ENCODE data around the gene SYS1.

- peak; percentile 89 to 92 (median 91) for TF ChIP-seq POLR2AphosphoS5 (IDR thresholded peaks at IDR 0.05)
- peak; percentile 88 for TF ChIP-seq POLR2A (IDR thresholded peaks at IDR 0.05)
Observed at GRCh38 chr20:45415822-45416637, 53.1 kb downstream of the SYS1 start, which contains the start of gene PIGT.

Measured in breast epithelium (tissue), 3 donors.